Activated CD8-positive, alpha-beta T cell treated with anti-CD3 and anti-CD28 coated beads, Interleukin-2, amount 10 ng/mL, durations not matched to agents 7 days and 5 days (primary cell): ENCODE results near the gene LAMB1. TPM values are rescaled to one million over a fixed set of nuclear protein-coding genes. Genes with fewer than 3 reads are reported as not detected.

Source experiments
- ATAC-seq: fragments of 150-1000 bp; cut with Tn5 transposase; one replicate; pipeline ENCODE4 v1.10.0; 2021; ENCODE audit warnings: moderate library complexity
- CTCF ChIA-PET: fragments of 350-600 bp; sonication (Branson Sonifier 250); formaldehyde crosslinking; loops from one replicate; lab custom pipeline; 2021; ENCODE audit warnings: antibody characterized with exemption; lab: Charles Lee
- POLR2A ChIA-PET: fragments of 350-600 bp; sonication (Branson Sonifier 250); formaldehyde crosslinking; loops from one replicate; lab custom pipeline; 2021; ENCODE audit warnings: antibody characterized with exemption; lab: Charles Lee
- DNase-seq: peaks from one replicate; pipeline ENCODE4 v3.0.0-alpha.2; 2020
- H3K27ac Mint-ChIP-seq: one replicate; pipeline ENCODE4 v1.8.0; 2021; ENCODE audit warnings: mild to moderate bottlenecking, mixed read lengths
- H3K27me3 Mint-ChIP-seq: one replicate; pipeline ENCODE4 v1.8.0; 2021; ENCODE audit warnings: low read depth, mixed read lengths
- H3K36me3 Mint-ChIP-seq: one replicate; pipeline ENCODE4 v1.8.0; 2021; ENCODE audit warnings: low read depth, mixed read lengths
- H3K4me1 Mint-ChIP-seq: one replicate; pipeline ENCODE4 v1.8.0; 2021; ENCODE audit warnings: low read depth, mixed read lengths
- H3K4me3 Mint-ChIP-seq: one replicate; pipeline ENCODE4 v1.8.0; 2021; ENCODE audit warnings: mild to moderate bottlenecking, mixed read lengths
- H3K9me3 Mint-ChIP-seq: one replicate; pipeline ENCODE4 v1.8.0; 2022; ENCODE audit warnings: mixed read lengths; ENCODE audit not compliant: insufficient read depth
- total RNA-seq, 2 experiments: library from RNA; stranded (reverse); gene quantifications; one replicate each; pipeline ENCODE4 v1.2.3, GENCODE V29; 2021

Gene LAMB1
- total RNA-seq, 2 experiments from 2014 or later: not detected

DNA sequence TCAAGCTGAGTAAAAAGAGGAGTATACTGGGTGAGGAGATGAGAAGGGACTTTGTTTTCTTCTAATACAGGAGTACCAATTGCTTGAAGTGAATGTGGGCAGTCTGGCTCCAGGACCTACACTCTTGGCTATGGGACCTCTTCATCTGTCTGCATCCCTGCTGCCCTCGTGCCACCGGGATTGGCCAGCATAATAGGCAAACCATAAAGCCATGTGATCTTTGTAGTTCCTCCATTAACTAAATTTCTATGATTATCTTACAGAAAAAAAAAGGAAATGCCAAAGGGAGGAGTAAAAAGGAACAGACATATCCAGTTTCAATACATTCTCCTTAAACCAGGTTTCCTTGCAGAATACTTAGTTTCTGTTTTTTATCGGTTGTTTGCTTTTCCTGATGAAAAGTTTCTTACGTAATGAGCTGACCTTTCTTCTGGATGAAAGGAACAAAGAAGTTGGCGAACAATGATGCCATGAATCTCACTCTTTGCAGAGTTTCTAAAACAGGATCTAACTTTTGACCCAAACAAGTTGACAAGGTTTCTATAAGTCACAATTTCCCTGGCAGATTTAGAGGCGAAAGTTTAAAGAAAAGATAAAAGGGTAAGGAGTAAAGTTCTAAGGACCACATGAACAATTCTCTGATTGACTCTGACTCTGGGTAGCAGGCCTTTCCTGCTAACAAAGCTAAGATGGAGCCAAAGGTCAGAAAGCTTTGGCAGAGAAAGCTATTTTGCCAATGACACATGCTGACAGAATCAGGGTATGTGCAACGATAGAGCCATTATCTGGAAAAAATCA is 54.1 kb downstream of the LAMB1 start:
- Mint-ChIP-seq H3K9me3 (no peaks in the 10 kb centered on the region), H3K27me3 (no peaks in the 10 kb centered on the region), H3K4me3 (no peak overlapping the region), H3K4me1 (no peaks in the 10 kb centered on the region), H3K27ac (no peak overlapping the region), H3K36me3 (no peaks in the 10 kb centered on the region)
- ChIA-PET CTCF (interaction anchor here (0.7 kb wide), 1 partner anchor 379 kb away, joined by 3 read pairs; no protein-coding TSS in a partner anchor), POLR2A (no interaction called here)
- DNase-seq (no peak), ATAC-seq (no peak)

DNA sequence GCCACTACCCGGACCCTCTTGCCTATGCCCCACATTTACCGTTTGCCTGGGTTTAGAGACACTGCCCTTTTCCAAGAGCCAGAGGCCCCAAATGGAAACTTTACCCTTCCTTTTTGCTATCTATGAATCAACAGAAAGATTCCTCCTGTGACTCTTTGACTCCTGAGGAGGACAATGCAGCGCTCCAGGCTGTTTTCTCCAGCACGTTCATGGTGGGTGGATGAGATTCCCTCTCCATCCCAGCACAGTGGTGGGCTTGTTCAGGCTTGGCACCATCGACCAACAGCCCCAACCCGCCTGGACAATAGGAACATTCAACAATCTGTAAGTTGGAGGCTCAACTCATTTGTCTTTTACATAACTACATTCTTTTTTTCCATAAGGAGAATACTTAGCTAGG is 56.1 kb downstream of the LAMB1 start:
- H3K9me3 Mint-ChIP-seq: no peaks in the 10 kb centered on the region
- no peak overlapping the region for H3K27ac Mint-ChIP-seq
- no peaks in the 10 kb centered on the region for H3K27me3 Mint-ChIP-seq
- no peak overlapping the region for H3K4me3 Mint-ChIP-seq
- no peak for DNase-seq
- CTCF ChIA-PET: no interaction called here
- ATAC-seq: no peak
- POLR2A ChIA-PET: interaction anchor here (1.2 kb wide), 1 partner anchor 17 kb away, joined by 3 read pairs; no protein-coding TSS in a partner anchor
- peaks cover 5% of the 10 kb centered on the region for H3K4me1 Mint-ChIP-seq
- no peaks in the 10 kb centered on the region for H3K36me3 Mint-ChIP-seq

DNA sequence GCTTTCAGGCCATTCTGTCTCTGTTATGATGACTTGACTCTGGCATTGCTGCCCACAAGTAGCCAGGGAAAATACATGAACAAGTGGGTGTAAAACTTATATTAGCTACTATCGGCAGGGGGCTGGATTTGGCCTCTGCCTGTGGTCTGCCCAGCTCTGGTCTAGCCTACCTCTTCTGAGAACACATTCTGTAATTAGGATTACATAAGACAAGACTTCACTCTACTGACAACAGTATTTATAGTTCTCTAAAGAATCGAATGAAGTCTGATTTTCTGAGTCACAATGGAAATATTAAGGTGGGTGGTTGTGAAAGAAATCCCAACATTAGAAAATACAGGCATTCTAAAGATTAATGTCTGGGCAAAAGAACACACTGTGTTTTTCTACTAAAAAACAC is 56.5 kb downstream of the LAMB1 start:
- no peak for ATAC-seq
- Mint-ChIP-seq H3K27me3 (no peaks in the 10 kb centered on the region), H3K4me3 (no peak overlapping the region), H3K36me3 (no peaks in the 10 kb centered on the region), H3K9me3 (no peaks in the 10 kb centered on the region), H3K4me1 (peaks cover 5% of the 10 kb centered on the region), H3K27ac (no peak overlapping the region)
- no peak for DNase-seq
- ChIA-PET CTCF (no interaction called here), POLR2A (interaction anchor here (1.2 kb wide), 1 partner anchor 16 kb away, joined by 3 read pairs; no protein-coding TSS in a partner anchor)

DNA sequence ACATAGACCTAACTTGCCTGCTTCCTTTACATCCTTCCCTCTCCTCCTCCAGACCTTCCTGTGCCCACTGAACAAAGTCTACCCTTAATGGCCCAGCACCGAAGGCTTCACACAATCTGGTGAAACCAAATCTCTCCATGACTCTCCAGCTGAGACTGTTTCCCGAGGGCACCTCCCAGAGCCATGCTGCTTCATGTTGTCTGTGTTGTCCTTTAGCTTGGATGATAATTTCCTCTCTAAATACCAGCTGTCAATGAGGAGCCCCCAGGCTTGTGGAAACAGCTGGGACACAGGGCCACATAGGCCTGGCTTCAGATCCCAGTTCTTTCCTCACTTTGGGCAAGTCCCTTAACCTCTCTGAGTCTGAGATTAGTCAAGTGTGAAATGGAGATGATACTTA is 57.6 kb downstream of the LAMB1 start:
- no peak overlapping the region for H3K4me3 Mint-ChIP-seq
- ChIA-PET CTCF (interaction anchor here (1.0 kb wide), 1 partner anchor 201 kb away, joined by 3 read pairs; no protein-coding TSS in a partner anchor), POLR2A (interaction anchor here (1.2 kb wide), 1 partner anchor 15 kb away, joined by 3 read pairs; no protein-coding TSS in a partner anchor)
- H3K27me3 Mint-ChIP-seq: no peaks in the 10 kb centered on the region
- no peaks in the 10 kb centered on the region for H3K9me3 Mint-ChIP-seq
- no peaks in the 10 kb centered on the region for H3K36me3 Mint-ChIP-seq
- DNase-seq (no peak), ATAC-seq (no peak)
- H3K27ac Mint-ChIP-seq: no peak overlapping the region
- peaks cover 5% of the 10 kb centered on the region for H3K4me1 Mint-ChIP-seq

DNA sequence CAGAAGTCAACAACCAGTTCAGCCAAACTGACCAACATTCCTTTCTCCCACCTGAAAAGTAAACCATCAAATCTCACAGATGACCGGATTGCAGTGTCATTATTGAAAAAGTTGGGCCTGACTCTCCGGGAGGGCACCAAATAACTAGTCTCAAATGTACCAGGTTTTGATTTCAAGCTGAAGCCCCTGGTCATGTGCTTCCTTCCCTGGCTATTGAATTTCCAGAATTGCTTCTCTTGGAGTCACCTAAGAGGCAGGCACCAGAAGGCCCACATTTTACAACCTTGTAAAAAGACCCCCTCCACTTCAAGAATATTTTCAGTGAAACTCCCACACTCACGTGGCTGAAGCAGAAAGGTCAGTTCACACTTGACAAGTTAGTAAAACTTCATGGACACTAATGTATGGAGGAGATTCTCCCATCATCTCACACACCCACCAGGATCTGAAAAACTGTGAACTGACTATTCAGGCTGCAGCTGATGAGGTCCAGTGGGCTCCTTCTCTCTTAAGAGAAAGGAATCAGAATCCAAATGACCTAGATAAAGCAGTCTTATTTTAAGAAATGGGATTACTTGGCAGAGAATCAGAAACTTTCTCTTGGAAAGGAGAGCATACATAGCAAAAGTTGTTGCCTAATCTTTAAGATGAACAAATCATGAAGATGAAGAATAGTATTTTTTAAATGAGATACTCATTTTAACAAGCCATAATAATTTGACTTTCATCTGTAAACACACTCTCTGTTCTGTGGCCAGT is 58.4 kb downstream of the LAMB1 start:
- H3K9me3 Mint-ChIP-seq: no peaks in the 10 kb centered on the region
- ChIA-PET CTCF (interaction anchor here (0.7 to 1.0 kb wide), 3 partner anchors 8 to 557 kb away, joined by 3 read pairs; no protein-coding TSS in a partner anchor), POLR2A (no interaction called here)
- DNase-seq (no peak), ATAC-seq (no peak)
- H3K4me3 Mint-ChIP-seq: no peak overlapping the region
- no peaks in the 10 kb centered on the region for H3K27me3 Mint-ChIP-seq
- H3K4me1 Mint-ChIP-seq: peaks cover 5% of the 10 kb centered on the region
- no peak overlapping the region for H3K27ac Mint-ChIP-seq
- H3K36me3 Mint-ChIP-seq: no peaks in the 10 kb centered on the region

DNA sequence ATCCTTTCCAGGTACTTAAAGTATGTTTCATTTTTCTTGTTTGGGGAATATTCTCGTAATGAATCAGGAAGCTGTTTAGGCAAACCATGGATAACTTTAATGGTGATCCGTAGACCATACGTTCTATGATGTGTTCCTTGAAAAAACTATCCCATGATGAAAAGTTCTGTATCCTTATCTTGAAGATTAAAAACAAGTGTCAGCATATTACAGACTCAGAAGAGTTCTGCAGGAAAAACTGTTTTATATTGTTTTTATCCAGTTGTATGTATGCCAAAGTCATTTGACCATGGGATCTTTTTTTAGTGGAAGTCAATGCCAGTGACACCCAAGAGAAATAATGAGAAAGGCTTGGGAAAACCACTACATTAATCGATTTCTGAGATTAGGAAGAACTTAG is 59.9 kb downstream of the LAMB1 start:
- Mint-ChIP-seq H3K36me3 (no peaks in the 10 kb centered on the region), H3K4me3 (no peak overlapping the region), H3K27ac (no peak overlapping the region), H3K4me1 (peaks cover 5% of the 10 kb centered on the region), H3K27me3 (no peaks in the 10 kb centered on the region), H3K9me3 (no peaks in the 10 kb centered on the region)
- POLR2A ChIA-PET: no interaction called here
- CTCF ChIA-PET: no interaction called here
- ATAC-seq (no peak), DNase-seq (no peak)

DNA sequence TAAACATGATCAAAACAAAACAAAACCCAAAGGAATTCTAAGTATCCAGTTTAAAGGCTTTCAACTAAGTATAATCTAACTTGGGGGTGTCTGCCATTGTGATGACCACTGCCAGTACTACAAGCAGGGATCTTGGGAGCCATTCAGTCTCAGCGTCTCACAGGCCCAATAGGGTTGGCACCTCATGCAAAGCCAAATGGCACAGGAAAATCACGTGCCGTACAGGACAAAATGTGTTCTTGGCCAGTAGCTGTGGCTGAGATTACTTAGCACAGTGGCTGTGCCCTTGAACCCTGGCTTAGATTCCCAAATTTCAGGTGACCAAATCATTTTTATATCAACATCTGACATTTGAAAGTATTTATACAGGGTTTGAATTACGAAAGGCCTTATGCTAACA is 62.0 kb downstream of the LAMB1 start:
- DNase-seq: no peak
- CTCF ChIA-PET: no interaction called here
- H3K27me3 Mint-ChIP-seq: no peaks in the 10 kb centered on the region
- H3K36me3 Mint-ChIP-seq: no peaks in the 10 kb centered on the region
- no peak for ATAC-seq
- H3K27ac Mint-ChIP-seq: no peak overlapping the region
- peaks cover 5% of the 10 kb centered on the region for H3K4me1 Mint-ChIP-seq
- no peaks in the 10 kb centered on the region for H3K9me3 Mint-ChIP-seq
- POLR2A ChIA-PET: no interaction called here
- H3K4me3 Mint-ChIP-seq: no peak overlapping the region

DNA sequence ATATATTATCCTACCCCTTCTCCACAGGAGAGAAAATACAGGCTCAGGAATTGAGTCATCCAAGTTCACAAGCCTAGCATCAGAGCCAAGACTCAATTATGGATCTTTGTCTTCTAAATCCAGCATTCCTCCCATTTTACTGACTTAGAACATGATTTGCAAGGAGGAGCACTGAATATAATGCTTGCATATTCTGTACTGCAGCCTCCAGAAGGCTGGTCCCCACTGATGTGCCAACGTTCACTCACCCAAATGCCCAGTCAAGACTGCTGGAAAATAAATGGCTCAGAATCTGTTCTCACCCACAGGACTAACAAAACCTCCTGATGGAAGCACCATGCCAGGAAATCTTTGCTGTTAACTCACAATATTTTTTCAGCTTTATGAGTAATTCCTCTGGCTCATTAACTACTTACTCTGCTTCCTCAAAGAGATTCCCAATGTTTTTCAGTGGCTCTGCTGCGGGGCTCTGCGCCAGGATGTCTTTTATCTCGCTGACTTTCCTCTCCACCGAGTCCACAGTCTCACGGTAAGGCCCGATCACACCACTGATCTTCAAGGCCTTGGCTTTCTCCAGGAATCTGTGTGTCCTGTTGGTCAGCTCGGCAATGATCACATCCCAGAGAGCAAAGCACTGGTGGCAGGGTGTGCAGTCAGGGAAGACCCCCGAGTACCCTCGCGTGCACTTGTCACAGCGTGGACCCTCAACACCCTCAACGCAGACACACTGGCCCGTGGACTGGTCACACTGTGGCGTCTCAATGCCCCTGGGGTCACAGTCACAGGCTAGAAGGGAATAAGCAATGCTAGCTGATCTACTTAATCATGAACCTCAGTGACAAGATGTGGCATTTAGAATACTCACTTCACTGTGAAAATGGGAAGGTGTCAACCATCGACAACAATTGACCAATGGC is 63.1 kb downstream of the LAMB1 start:
- Mint-ChIP-seq H3K9me3 (no peaks in the 10 kb centered on the region), H3K27me3 (no peaks in the 10 kb centered on the region), H3K4me1 (peaks cover 5% of the 10 kb centered on the region), H3K36me3 (no peaks in the 10 kb centered on the region), H3K27ac (no peak overlapping the region), H3K4me3 (no peak overlapping the region)
- POLR2A ChIA-PET: no interaction called here
- no peak for DNase-seq
- no peak for ATAC-seq
- CTCF ChIA-PET: no interaction called here

DNA sequence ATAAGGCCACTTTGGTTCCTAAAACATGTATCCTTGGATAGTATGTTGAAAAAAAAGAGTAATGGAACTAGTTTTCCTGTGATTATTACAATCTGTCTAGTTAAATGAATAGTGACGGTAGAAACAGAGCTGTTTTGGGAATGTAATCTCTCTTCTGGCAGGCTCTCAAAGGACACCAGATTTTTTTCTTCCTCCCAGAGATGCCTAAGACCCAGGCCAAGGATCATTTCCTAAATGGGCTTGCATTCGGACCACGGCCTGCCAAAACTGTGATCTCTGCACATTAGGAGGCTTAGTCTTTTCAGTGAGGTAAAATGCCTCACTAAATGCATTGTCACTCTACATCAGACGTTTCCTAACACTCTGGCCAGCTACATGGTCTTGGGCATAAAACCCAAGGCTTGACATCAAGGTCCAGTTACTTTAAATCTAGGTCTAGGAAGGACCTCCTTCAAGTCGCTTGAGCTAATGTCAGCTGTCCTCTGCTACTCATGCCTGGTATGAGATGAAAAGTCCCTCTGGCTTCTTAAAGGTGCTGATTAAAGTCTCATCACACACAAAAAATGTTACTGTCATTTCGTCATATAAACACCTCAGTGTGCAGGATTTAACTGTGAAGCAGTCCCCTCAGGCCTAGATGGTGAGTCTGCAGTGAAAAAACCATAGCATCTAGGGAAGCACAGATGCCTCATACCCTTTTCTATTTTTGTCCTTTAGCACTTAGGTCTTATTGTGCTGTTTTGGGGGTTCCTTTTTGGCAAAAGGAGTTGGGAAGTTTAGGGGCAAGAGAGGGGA is 64.3 kb downstream of the LAMB1 start:
- no peak overlapping the region for H3K4me3 Mint-ChIP-seq
- no peak overlapping the region for H3K27ac Mint-ChIP-seq
- CTCF ChIA-PET: no interaction called here

DNA sequence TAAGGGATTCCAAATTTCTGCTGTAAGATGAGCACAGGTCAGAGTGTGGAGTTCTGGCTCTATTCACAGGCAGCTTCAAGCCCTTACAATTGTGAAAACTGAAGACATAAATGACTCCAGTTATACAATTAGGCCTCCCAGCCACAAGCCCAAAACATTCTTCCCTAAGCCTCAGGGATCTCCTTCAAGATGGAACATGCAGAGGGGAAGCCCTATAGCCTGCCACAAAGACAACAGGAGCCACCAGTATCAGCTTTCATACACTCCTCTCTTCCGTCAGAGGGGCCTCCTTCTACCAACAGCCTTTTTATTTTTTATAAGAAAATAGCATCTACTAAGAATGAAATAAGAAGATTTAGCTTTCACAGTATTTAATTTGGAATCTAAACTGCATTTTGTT is 65.4 kb downstream of the LAMB1 start:
- ATAC-seq (no peak), DNase-seq (no peak)
- H3K9me3 Mint-ChIP-seq: no peaks in the 10 kb centered on the region
- CTCF ChIA-PET: no interaction called here
- POLR2A ChIA-PET: no interaction called here
- no peak overlapping the region for H3K27ac Mint-ChIP-seq
- no peaks in the 10 kb centered on the region for H3K27me3 Mint-ChIP-seq
- peaks cover 3% of the 10 kb centered on the region for H3K36me3 Mint-ChIP-seq
- H3K4me3 Mint-ChIP-seq: no peak overlapping the region
- H3K4me1 Mint-ChIP-seq: peaks cover 5% of the 10 kb centered on the region

More for the DNA sequence above, 64.3 kb downstream of the LAMB1 start:
- Mint-ChIP-seq H3K9me3 (no peaks in the 10 kb centered on the region), H3K4me1 (peaks cover 5% of the 10 kb centered on the region), H3K27me3 (no peaks in the 10 kb centered on the region), H3K36me3 (no peaks in the 10 kb centered on the region)
- POLR2A ChIA-PET: no interaction called here
- no peak for DNase-seq
- ATAC-seq: no peak

DNA sequence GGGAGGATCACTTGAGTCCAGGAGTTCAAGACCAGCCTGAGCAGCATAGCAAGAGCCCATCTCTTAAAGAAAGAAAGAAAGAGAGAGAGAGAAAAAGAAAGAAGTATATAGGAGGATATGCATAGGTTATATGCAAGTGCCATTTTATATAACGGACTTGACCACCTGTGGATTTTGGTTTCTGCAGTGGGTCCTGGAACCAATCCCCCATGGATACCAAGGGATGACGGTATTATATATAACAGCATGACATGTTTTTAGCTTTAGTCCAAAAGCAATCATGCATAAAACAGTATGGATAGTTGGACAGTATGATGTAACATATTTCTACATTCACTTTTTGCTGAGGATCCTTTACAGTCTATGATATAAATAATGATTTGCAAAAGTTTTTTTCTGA is 66.6 kb downstream of the LAMB1 start:
- no peaks in the 10 kb centered on the region for H3K9me3 Mint-ChIP-seq
- POLR2A ChIA-PET: no interaction called here
- CTCF ChIA-PET: no interaction called here
- ATAC-seq (no peak), DNase-seq (no peak)
- H3K4me1 Mint-ChIP-seq: no peaks in the 10 kb centered on the region
- H3K4me3 Mint-ChIP-seq: no peak overlapping the region
- H3K27ac Mint-ChIP-seq: no peak overlapping the region
- peaks cover 7% of the 10 kb centered on the region for H3K36me3 Mint-ChIP-seq
- no peaks in the 10 kb centered on the region for H3K27me3 Mint-ChIP-seq
